ENCODE measurements around the gene CPEB4. TPM values are rescaled to one million over a fixed set of nuclear protein-coding genes. Genes with fewer than 3 reads are reported as not detected.

The CPEB4 gene
- total and polyA plus RNA-seq, 7 donors: 6.0 to 66.2 (median 27.8) TPM

DNA sequence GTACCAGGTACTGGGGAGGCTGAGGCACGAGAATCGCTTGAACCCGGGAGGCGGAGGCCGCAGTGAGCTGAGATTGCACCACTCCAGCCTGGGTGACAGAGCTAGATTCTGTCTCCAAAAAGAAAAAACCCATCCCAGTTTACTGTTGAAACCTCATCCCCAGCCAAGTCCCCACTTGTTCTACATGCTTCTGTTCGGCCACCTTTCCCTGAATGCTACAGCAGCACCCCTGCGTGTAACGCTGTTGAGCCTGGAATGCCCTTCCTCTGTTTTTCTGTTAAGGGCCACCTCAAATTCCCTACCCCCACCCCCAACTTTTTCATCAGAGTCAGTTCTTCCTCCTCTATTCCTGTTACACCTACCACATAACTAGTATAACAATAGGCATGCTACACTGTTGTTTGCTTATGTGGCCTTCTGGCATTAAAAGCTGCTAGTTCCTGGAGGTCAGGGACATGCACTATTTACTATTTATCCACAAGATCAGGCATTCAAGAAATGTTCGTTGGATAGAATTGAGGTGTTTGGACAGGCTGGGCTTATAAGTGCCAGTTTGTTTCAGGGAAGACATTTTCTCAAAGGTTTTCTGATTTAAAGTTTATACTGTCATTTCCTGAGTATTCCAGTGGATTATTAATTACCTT, 53.7 kb downstream of the CPEB4 start:
- Histone ChIP-seq H3K27me3 (no peaks in the 10 kb centered on the region), H3K9me3 (no peaks in the 10 kb centered on the region), H3K27ac (no peak overlapping the region), H3K4me1 (peaks cover 0 to 28% (median 19%) of the 10 kb centered on the region in 4 donors), H3K4me3 (no peak overlapping the region), H3K36me3 (peaks cover 0 to 24% (median 0%) of the 10 kb centered on the region in 4 donors)
- no peak for DNase-seq
- intact Hi-C loops (cut with DNase I): no loop called here
- TF ChIP-seq EP300 (IDR thresholded peaks at IDR 0.05): no peak
- WGBS, 2 donors: 80 to 91% methylated on average over 9 of the region's 9 CpGs

DNA sequence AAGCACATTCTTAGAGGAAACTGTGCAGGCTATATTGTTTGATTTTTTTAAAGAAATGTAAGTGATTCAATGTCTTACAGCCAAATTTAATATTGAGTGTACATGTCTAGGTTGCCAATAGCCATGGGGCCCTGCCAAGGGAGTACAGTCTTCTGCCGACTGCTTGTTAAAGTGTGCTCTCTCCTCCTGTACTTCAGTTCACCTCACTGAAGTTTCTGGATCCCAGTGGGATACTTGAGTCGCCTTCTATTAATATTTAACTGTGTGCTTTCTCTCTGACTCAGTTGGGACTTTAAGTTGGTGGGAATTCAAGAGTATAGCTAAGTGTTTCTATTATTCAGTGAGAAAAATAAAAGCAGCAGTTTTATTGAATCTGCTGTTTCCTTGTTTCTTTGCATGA, 56.4 kb downstream of the CPEB4 start:
- intact Hi-C loops (cut with DNase I): loop anchor here (1.0 kb wide), 1 partner anchor 11 kb away; no protein-coding TSS in a partner anchor
- Histone ChIP-seq H3K4me3 (no peak overlapping the region), H3K36me3 (peaks cover 0 to 44% (median 0%) of the 10 kb centered on the region in 4 donors), H3K27ac (no peak overlapping the region), H3K4me1 (peaks cover 0 to 28% (median 19%) of the 10 kb centered on the region in 4 donors), H3K9me3 (no peaks in the 10 kb centered on the region), H3K27me3 (no peaks in the 10 kb centered on the region)
- no peak for DNase-seq
- WGBS, 2 donors: 86% methylated on average over 2 of the region's 2 CpGs
- no peak for TF ChIP-seq POLR2A (IDR thresholded peaks at IDR 0.05)
- TF ChIP-seq, protein P1, sequence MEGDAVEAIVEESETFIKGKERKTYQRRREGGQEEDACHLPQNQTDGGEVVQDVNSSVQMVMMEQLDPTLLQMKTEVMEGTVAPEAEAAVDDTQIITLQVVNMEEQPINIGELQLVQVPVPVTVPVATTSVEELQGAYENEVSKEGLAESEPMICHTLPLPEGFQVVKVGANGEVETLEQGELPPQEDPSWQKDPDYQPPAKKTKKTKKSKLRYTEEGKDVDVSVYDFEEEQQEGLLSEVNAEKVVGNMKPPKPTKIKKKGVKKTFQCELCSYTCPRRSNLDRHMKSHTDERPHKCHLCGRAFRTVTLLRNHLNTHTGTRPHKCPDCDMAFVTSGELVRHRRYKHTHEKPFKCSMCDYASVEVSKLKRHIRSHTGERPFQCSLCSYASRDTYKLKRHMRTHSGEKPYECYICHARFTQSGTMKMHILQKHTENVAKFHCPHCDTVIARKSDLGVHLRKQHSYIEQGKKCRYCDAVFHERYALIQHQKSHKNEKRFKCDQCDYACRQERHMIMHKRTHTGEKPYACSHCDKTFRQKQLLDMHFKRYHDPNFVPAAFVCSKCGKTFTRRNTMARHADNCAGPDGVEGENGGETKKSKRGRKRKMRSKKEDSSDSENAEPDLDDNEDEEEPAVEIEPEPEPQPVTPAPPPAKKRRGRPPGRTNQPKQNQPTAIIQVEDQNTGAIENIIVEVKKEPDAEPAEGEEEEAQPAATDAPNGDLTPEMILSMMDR (IDR thresholded peaks at IDR 0.05): no peak
- TF ChIP-seq POLR2AphosphoS5 (IDR thresholded peaks at IDR 0.05): no peak
- TF ChIP-seq EP300 (IDR thresholded peaks at IDR 0.05): no peak

DNA sequence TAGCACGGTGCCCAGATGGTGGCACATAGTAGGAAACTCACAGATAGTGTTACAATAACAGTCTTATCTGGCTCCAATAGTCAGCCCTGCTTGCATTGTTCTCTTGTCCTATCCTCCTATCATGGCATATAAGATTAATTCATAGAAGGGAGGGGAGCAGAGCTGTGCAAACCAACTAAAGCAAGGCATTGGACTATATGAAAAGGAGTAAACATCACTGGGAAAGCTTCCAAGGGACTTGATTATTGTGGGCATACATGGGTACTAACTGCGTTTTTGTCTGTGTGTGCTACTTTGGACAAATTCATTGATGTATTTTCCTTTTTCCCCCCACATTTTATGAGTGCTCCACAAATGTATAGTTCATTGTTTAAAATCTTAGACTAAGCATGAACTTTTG, 57.0 kb downstream of the CPEB4 start:
- 69 to 87% methylated on average over 2 of the region's 2 CpGs for WGBS, 2 donors
- intact Hi-C loops (cut with DNase I): no loop called here

DNA sequence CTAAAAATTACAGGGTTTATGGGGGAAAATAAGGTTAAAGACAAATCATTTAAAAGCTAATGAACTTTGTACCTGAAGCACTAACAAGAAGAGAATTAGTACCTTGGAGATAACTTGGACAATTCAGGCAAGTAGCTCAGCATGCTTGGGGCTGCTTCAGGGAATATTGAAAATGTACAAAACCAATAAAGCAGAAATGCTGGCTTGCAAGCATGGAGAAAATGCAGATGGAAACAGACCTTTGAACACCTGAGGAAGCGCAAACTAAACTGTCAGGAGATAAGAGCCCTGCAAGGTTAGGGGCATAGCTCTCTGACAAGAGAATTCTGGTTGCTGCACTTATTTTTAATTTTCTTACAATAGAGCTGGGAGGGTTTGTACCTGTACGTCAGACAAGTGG, 58.2 kb downstream of the CPEB4 start:
- TF ChIP-seq, protein P1 (IDR thresholded peaks at IDR 0.05): no peak
- no peak for TF ChIP-seq EP300 (IDR thresholded peaks at IDR 0.05)
- TF ChIP-seq POLR2AphosphoS5 (IDR thresholded peaks at IDR 0.05): no peak
- no peak for TF ChIP-seq POLR2A (IDR thresholded peaks at IDR 0.05)
- no peaks in the 10 kb centered on the region for H3K27me3 ChIP-seq
- H3K4me1 ChIP-seq: peaks cover 0 to 28% (median 19%) of the 10 kb centered on the region in 4 donors
- H3K4me3 ChIP-seq: no peak overlapping the region
- no peak for DNase-seq
- 33 to 79% methylated on average over 2 of the region's 2 CpGs for WGBS, 2 donors
- intact Hi-C loops (cut with DNase I): no loop called here
- H3K27ac ChIP-seq: no peak overlapping the region
- peaks cover 0 to 62% (median 8%) of the 10 kb centered on the region in 4 donors for H3K36me3 ChIP-seq
- H3K9me3 ChIP-seq: no peaks in the 10 kb centered on the region

More for the DNA sequence above, 57.0 kb downstream of the CPEB4 start:
- no peak overlapping the region for H3K27ac ChIP-seq
- TF ChIP-seq POLR2A (IDR thresholded peaks at IDR 0.05) (no peak), POLR2AphosphoS5 (IDR thresholded peaks at IDR 0.05) (no peak)
- TF ChIP-seq, protein P1 (IDR thresholded peaks at IDR 0.05): no peak
- no peak for DNase-seq
- H3K4me3 ChIP-seq: no peak overlapping the region
- H3K36me3 ChIP-seq: peaks cover 0 to 50% (median 4%) of the 10 kb centered on the region in 4 donors
- no peaks in the 10 kb centered on the region for H3K9me3 ChIP-seq
- H3K27me3 ChIP-seq: no peaks in the 10 kb centered on the region
- peaks cover 0 to 28% (median 19%) of the 10 kb centered on the region in 4 donors for H3K4me1 ChIP-seq

DNA sequence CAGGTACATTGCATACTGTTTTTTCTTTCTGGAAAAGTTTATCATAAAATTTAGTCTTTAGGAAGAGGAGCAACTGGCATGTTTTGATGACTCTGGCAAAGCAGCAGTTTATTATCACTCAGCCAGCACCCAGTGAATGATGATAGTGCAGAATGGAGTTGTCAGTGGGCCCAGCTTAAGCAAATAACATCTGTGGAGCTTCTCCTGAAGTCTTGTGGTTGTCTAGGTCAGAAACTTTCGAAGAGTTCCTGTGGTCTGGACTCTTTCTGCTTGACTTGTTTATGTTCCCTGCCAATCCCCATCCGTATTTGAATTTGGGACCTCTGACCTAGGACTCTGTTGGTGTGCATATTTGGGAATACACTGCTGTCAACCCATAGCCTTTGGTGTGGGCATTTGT, 62.7 kb downstream of the CPEB4 start:
- H3K36me3 ChIP-seq: peaks cover 5 to 82% (median 22%) of the 10 kb centered on the region in 4 donors
- WGBS, 2 donors: 88 to 89% methylated on average over 2 of the region's 2 CpGs
- DNase-seq: no peak
- H3K27me3 ChIP-seq: no peaks in the 10 kb centered on the region
- no peak overlapping the region for H3K27ac ChIP-seq
- intact Hi-C loops (cut with DNase I): no loop called here
- H3K9me3 ChIP-seq: no peaks in the 10 kb centered on the region
- peak in 3 of 4 donors; percentile 5 to 21 (median 13) for TF ChIP-seq POLR2AphosphoS5 (IDR thresholded peaks at IDR 0.05)
- no peak for TF ChIP-seq POLR2A (IDR thresholded peaks at IDR 0.05)
- no peak for TF ChIP-seq EP300 (IDR thresholded peaks at IDR 0.05)
- TF ChIP-seq, protein P1 (IDR thresholded peaks at IDR 0.05): no peak
- peaks cover 0 to 19% (median 15%) of the 10 kb centered on the region in 4 donors for H3K4me1 ChIP-seq
- H3K4me3 ChIP-seq: no peak overlapping the region
